ENCODE results near the gene OTOP2.

DNA sequence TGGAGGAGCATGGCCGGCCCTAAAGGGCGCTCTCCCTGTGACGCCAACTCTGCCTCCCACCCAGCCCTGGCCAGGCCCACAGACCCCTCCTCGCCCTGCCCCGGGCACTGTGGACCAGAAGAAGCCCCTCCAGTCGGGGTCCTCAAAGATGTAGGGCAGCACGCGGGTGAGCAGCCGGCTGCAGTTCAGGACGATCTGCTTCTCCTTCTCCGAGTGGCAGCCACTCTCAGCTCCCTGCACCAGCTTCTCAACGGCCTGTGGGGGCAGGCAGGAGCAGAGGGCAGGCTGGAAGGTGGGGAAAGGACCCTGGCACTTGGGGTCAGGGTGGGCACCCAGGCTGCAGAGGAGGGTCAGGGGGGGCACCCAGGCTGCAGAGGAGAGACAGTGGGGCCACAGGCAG, 39.6 kb downstream of the OTOP2 start:
- TF ChIP-seq CTCF (IDR thresholded peaks at IDR 0.05) = no peak
- no peak for TF ChIP-seq POLR2A (IDR thresholded peaks at IDR 0.05)
